Stimulated activated CD4-positive, alpha-beta T cell treated with anti-CD3 and anti-CD28 coated beads, Interleukin-4, amount 100 ng/mL, for 48 hours (primary cell): ENCODE data around the gene ST6GALNAC1.
A peak's percentile ranks its signal among the peaks of the same experiment; 100 is the strongest.

Experiments
- DNase-seq, 2 donors: peaks; one replicate each; pipeline ENCODE4 v3.0.0-alpha.2; 2020; ENCODE audit warnings: low read depth in 2 of 2

ST6GALNAC1 gene

GRCh38 chr17:76643553-76644148 is at the start of gene ST6GALNAC1:
ST6GALNAC1 (minus strand) TSS chr17:76643757; CDS start chr17:76643638, 119 bp downstream.
- DNase-seq = no peak

DNA sequence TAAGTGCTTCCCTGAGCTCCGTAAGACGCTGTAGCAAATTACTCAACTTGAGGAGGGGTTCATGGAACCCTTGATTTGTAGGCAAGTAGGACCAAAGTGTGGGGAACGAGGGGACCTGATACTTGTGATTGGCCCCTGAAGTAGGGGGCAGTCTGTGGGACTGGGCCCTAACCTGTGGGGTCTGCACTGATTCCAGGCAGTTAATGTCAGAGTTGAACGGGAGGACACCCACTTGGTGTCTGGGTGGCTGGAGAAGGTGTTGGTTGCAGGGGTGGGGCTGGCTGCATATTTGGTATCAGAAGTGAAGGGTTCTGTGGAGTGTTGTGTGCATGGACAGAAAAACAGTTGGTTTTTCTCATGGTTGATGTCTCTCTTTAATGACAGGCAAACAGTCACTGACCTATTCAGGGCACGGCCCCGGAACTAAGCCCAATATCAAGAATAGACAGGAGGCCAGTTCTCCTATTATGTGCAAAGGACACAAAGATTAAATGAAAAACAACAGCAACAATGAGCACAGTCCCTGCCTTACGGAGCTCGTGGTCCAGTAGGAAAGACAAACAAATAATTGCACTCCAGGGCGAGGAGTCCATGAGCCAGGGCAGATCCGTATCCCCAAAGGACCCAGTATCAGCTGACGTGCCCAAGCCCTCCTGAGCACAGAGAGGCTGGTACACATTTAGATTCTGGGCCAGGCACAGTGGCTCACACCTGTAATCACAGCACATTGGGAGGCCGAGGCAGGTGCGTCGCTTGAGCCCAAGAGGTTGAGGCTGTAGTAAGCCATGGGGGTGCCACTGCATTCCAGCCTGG is 48.0 kb upstream of the ST6GALNAC1 start:
- no peak for DNase-seq

GRCh38 chr17:76690596-76691280 is 47.2 kb upstream of the ST6GALNAC1 start:
- no peak for DNase-seq

GRCh38 chr17:76689859-76690258 is 46.3 kb upstream of the ST6GALNAC1 start:
- no peak for DNase-seq

DNA sequence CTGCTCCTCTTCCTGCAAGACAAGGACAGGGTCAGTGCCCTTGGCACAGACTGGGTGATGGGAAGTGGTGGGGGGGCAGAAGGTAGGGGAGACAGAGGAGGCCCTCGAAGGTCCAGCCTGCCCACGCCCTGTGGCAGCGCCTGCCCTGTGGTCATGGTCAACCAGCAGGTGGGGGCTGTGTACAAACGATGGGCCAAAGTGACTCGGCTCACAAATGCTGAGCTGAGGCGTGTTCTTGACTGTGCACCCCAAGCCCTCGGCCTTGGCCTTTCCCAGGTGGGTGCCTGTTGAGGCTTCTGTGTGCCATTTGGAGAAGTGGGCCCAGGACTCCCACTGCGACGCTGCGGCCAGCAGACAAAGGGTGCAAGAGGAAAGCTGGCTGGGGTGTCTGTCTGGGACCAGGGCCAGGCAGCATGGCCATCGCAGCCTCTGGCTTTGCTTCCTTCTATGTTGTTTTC is 44.6 kb upstream of the ST6GALNAC1 start:
- DNase-seq = no peak

DNA sequence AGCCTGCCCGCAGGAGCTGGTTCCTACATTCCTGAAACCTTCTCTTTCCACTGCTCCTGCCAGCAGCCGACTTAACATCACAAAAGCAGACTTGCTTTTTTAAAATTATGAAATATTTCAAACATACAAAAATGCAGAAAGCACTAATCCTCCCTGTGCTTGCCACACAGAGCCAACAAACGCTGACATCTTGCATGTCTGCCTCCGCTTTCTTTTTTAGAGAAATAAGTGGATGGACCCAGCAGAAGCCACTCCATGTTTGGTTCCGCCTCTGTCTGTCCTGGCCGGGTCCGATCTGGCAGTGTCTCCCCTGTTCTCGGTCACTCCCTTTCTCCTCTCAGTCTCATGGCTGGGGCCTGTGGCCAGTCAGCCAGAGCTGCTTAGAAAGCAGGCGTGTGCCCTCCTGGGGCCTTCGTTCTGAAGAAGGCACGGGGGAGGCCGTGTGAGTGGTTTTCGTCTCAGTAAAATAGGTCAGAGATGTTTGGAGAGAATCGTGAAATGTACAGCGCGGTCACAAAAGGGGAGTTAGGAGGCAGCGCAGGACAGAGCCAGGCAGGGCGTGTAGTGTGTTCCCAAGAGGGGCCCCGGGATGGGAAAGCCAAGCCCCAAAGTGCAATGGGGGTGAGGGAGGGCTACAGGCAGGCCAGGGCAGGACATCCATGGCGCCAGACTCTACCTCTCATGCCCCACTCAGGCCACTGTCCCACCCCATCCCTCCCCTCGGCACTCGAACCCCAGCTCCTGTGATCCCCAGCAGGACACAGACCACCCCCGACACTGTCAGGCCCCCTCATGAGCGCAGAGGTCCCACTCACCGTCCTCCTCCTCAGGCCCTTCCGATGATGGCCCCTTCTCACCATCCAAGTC is 44.0 kb upstream of the ST6GALNAC1 start:
- DNase-seq = no peak

DNA sequence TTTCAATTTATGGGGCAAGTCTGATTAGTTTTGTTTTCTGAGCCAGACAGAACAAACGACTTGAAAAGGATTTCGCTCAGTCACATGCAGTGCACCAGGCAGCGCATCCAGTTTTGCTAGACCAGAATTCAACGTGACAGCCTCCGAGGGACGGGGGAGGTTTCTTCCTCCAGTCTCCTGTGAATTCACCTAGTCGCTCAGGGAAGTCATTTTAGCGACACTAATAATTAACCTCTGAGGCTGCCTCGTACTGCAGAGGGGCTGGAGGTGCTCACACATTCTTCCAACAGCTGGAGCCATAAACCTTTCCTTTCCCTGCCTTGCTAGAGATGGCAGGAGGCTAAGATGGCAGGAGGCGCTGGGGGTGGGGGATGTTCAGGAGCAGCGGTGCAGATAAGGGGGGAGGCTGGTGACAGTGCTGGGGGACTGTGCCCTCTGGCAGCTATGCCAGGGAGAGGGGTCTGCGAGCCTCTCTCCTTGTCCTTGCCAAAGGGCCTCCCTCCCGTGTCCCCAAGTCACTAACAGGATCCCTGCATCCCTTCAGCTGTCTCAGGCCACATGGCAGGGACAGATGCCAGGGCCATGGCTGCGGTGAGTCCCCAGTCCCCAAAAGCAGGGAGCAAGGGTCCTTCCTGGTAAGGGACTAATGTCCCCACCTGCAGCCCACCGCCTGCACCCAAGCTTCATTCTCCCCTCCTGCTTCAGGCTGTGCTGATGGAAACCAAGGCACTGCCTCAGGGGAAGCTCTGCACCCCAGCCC is 43.2 kb upstream of the ST6GALNAC1 start:
- DNase-seq = no peak

- DNase-seq = no peak
Observed at GRCh38 chr17:76685846-76686245, 42.3 kb upstream of the ST6GALNAC1 start.

GRCh38 chr17:76685366-76685765 is 41.8 kb upstream of the ST6GALNAC1 start:
- DNase-seq = no peak

DNA sequence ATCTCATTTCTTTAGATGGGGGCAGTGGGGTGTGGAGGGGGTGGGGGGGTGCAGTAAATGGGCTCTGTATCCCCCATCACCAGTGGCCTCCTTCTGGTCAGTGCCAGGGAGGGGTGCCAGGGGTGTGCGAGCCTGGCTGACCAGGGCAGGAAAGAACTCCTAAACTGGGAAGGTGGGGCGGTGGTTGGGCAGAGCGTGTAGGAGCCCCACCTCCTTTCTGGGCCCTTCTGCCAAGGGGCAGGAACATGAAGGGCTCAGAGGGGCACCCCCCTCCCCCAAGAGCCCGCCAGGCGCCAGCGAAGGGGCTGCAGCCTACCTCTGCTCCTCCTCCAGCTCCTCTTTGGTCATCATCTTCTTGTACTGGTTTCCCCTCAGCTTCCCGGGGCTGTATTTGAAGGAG is 41.2 kb upstream of the ST6GALNAC1 start:
- DNase-seq = no peak

DNA sequence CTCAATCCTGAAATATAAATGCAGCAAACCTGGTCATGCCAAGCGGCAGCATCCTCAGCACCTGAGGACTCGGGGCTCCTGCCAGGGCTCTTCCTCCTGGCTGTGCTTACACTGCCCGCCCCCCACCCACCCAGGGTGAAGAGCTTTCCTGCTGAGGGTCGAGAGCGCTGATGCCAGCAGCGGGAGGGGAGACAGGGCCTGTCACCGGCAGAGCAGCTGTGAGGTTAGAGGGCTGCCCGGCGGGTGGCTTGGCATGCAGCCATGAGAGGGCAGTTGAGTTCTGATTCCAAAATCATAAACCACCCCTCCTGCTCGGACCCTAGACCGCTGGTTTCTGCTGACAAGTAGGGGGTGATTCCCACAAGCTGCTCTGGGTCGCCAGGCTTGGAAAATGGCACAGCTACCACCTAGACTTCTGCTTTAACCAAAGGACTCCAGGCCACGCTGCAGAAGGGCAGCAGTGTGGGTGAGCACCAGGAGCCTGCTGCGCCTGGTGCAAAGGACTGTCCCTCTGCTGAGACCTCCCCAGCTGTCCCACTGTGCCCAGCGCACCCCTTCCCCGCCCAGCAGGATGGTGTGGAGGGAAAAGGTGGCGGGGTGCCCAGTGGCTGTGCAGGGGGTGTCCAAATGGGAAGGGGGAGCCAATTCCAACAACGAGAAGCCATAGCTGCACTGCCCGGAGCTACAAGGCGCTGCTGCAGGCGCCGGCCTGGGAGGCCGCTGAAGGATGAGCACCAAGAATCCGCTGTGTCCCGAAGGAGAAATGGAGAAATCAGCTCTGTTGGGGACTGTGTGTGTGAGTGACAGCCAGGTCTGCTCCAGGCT is 40.6 kb upstream of the ST6GALNAC1 start:
- DNase-seq = no peak

- no peak for DNase-seq
Observed at GRCh38 chr17:76683011-76683755, 39.6 kb upstream of the ST6GALNAC1 start.

GRCh38 chr17:76682296-76682695 is 38.7 kb upstream of the ST6GALNAC1 start:
- no peak for DNase-seq

DNA sequence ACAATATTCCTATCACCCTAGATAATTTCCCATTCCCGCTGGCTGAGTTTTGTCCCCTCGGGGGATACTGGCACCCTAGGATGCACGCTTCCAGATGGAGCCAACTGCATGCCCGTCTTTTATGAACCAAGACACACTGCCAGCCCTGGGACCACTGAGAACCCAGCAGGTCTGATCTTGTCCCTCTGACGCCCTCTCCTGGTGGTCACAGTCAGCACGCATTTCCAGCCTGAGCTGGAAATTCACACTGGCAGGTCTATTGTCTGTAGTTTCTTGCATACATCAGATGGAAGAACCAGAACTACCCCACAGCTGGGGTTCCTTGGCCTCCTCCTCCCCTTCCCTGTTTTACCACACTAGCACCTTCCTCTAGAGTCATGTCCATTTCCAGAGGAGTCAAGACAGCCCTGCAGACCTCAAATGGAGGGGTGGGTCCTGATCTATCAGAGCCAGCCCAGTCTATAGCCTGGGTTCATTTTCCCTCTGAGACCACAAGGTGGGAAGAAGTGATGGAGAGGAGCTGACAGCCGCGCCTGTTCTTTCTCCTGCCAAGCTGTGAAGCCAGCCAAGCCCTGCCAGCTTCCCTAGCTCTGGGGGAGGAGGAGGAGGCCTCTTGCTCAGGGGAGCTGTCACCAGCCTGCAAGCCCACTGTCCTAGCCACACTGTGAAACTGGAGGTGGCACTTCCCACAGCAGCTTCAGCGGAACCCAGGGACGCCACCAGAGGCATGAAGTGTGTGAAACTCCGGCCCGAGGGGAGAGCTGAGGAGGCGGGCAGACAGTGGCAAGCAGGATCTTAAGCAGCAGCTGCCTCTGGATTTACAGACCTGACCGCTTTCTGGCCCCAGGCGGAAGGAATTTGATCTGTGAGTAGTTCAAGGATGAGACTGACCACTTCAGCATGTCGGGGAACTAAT is 37.9 kb upstream of the ST6GALNAC1 start:
- DNase-seq = peak; percentile 52 to 57

GRCh38 chr17:76679239-76679638 is 35.7 kb upstream of the ST6GALNAC1 start:
- DNase-seq = no peak

GRCh38 chr17:76678330-76678729 is 34.8 kb upstream of the ST6GALNAC1 start:
- DNase-seq = no peak

DNA sequence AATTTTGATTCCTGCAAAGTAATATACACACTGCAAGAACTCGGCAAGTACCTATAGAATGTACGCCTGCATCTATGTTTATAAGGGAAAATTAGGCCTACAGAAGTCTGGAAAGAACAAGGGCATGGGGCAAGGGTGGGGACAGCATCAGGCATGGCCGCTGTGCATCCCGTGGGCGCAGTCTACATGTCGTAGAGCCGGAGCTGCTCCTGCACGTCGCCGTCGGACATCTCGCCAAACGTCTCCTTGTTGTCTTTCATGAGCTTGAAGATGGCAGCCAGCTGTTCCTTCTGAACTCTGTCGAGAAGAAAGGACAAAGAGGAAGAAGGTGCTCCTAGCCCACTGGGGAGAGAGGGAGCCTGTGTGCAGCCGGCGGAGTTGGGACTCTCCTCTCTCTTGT is 33.8 kb upstream of the ST6GALNAC1 start:
- no peak for DNase-seq

GRCh38 chr17:76676629-76677028 is 33.1 kb upstream of the ST6GALNAC1 start:
- no peak for DNase-seq
